Measurements from ENCODE around the gene SHANK1.

SHANK1 gene

DNA sequence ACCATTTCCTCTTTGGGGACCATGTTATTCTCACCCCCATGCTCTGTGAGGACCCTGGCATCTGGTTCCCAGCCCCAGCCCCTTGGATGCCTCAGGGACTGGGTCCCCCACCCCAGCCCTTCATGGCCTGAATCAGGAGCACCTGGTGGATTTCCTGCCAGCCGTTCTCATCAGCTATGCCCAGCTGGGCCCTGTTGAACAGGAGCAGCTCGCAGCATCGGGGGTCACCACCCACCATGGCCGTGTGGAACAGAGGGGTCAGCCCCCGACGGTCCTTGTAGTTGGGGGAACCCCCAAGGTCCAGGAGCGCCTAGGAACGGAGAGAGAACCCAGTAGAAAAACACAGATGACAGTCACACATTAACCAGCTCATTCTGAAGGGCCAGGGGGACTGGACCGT is 7.8 kb downstream of the SHANK1 start:
- DNase-seq (ENCODE audit: low read depth), result no peak

DNA sequence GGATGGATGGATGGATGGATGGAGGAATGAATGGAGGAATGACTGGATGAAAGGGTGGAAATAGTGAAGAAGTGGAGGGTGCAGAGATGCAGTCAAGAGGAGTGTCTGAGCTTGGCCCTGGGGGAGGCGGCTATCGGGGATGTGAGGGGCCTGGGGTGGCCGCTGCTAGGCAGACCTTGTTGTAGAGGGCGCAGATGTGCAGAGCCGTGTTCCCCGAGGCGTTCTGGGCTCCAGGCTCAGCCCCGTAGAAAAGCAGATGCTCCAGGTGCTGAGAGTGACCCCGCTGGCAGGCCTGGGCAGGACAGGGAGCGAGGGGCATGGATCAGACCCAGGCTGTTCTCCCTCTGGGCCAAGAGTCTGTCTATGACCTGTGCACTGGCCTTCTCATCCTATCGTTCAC is 8.4 kb downstream of the SHANK1 start:
- DNase-seq (ENCODE audit: low read depth), result no peak

DNA sequence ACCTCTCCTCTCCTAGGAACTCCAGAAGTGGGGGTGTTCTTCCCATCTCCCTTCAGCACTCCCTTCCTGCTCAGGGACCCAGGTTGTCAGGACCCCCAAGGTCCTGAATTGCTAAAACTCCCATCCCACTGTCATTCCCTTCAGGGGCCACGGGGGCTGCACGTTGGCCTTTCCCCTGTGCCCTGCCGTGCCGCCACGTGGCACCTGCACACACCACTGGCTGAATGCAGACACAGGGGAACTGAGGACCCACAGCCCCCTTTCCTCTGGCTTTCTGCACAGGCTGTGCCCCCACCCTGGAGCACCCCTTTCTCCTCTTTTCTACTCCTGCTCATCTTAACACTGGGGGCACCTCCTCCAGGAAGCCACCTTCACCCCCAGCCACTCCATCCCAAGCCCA is 9.0 kb downstream of the SHANK1 start:
- DNase-seq (ENCODE audit: low read depth), result no peak

DNA sequence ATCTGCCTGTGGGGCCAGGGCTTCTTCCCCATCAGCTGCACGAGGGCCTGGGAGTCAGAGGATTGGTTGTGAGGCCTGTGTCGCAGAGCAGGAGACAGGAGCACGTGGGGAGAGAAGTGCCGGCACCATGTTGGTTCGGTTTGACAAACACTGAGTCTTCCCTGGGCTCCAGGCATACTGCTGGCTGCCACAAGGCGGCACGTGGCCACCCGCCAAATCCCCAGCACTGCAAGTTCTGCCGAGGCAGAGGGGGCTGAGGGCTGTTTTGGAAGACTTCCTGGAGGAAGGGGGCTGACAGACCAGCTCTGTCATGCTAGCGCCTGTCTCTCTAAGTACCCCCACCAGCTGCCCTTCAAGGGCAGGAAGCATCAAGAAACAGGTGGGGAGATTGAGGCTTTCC is 9.5 kb downstream of the SHANK1 start:
- DNase-seq (ENCODE audit: low read depth), result no peak

DNA sequence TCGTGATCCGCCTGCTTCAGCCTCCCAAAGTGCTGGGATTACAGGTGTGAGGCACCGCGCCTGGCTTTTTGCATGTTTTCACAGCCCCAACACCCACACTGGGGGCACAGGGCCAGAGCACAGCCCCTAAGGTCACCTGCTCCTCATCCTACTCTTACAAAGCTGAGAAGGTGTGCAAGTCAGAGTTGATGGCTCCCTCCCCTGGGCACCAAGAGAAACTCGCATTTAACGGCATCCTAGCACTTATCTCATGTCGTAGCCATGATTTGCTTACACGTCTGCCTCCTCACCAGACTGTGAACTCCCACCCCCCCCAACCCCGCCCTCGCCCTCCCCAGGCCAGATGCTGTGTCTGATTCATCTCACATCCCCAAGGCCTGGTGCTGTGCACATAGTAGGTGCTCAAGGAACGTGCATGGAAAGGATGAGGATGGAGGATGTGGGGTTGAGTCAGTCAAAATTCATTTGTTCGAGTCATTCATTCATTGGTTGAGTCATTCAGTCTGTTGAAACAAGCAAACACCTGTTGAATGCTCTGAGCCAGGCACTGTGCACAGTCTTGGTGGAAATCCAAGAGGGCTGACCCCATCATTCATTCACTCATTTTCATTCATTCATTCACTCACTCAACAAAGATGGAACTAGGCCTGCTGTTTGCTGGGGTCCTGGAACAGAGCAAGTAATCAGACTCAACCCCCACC is 11.3 kb downstream of the SHANK1 start:
- DNase-seq (ENCODE audit: low read depth), result no peak

DNA sequence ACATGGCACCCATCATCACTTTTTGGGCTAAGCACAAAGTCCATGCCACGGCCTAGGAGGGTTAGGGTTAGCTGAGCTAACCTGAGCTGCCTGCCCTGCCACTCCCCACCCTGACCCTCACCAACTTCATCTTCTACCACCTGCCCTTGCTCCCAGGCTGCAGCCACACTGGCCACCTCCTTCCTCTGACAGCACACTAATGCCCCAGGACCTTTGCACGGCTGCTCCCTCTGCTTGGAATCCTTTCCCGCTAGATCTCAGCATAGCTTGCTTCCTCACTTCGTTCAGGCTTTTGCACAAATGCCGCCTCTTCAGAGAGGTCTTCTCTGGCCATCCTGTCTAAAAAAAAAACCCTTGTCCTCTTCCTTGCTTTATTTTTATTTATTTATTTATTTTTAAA is 13.2 kb downstream of the SHANK1 start:
- DNase-seq (ENCODE audit: low read depth), result no peak

DNA sequence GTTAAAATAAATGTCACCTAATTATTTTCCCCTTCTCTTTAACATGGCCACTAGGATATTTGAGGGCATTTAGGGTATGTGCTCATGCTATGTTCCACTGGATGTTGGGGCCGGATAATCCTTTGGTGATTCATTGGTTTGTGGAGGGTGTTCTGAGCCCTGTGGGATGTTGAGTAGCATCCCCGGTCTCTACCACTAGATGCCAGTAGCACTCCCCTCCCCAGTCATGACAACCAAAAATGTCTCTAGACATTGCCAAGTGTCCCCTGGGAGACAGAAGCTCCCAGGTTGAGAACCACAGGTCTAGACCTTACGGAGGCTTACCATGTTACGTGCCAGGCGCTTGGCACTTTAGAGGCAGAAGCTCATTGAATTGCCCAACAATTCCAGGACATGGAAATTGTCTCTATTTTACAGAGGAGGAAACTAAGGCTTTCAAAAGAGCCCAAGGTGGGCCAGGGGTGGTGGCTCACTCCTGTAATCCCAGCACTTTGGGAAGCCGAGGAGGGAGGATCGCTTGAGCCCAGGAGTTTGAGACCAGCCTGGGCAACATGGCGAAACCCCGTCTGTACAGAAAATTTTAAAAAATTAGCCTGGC is 14.1 kb downstream of the SHANK1 start:
- peak; percentile 79 for DNase-seq (ENCODE audit: low read depth)

DNA sequence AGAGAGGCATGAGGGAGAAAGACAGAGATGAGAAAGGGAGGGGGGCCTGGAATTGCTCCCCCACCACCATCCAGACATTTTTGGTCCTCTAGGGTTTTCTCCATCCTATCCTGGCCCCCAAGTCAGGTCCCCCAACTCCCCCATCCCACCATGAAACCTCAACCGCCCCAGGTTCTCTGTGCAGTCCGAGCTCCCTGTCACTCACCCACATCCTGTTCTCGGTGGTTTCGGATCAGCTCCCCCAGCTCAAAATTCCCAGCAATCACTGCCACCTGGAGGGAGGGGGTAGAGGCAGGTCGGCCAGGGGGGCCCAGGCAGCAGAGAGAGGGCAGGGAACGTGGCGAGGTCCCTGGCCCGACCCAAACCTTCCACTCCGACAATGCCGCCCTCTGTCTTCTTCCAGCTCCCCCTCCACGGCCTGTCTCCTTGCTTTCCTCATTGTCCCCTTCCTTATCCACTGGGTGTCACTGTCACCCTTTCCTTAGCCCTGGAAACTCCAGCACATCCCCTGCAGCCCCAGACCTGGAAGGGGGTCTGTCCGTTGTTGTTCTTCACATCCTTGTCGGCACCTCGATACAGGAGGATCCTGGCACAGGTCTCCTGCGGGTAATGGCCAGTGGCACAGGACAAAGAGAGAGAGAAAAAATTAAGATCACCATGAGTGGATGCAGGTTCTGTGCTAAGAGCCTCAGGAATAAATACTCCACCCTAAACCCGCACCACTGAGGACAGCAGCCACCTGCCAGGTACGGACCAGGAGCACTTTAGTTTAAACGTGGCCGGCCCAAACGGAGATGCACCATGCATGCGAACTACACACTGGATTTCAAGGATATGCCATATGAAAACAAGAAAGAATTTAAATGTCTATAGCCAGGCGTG is 15.4 kb downstream of the SHANK1 start:
- no peak for DNase-seq (ENCODE audit: low read depth)

DNA sequence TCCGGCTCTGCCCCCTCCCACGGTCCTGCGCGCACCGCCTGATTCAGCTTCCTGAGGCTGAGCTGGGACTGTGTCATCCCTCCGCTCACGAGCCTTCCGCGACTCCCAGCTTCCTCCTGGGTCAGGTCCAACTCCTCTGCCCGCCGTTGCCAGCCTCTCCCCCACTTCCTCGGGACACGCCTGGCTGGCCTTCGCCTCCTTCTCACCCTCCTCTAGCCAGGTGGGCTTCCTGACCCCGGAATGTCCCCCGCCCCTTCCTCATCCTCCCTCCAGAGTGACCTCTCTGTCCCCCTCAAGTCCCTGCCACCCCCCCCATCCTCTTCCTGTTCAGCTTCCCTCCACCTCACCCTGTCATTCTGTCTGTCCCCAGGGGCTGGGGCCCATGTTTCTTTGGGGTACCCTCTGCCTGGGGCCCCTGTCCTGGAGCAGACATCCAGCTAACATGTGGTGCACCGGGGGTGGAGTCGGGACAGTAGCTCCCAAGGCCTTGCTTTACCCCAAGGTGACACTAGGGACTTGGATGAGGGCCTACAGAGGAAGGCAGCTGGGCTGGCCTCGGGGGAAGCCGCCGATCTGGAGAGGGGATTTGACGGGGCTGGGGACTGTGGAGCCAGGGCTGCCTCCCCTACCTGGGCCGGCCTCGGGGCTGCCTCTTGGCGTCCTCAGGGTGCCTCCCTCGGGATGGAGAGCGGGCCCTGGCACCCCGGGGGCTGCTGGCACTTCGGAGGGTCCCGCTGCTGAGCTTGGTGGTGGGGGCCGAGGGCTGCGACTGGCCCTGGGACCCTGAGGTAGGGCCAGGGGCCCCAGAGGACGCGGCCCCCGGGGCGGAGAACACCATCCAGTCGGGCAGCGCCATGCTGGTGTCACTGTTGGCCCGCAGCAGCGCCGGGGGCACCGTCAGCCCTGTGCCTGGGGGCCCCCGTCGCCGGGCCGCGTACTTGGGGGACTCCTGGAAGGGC is 16.5 kb downstream of the SHANK1 start:
- DNase-seq (ENCODE audit: low read depth), result no peak

DNA sequence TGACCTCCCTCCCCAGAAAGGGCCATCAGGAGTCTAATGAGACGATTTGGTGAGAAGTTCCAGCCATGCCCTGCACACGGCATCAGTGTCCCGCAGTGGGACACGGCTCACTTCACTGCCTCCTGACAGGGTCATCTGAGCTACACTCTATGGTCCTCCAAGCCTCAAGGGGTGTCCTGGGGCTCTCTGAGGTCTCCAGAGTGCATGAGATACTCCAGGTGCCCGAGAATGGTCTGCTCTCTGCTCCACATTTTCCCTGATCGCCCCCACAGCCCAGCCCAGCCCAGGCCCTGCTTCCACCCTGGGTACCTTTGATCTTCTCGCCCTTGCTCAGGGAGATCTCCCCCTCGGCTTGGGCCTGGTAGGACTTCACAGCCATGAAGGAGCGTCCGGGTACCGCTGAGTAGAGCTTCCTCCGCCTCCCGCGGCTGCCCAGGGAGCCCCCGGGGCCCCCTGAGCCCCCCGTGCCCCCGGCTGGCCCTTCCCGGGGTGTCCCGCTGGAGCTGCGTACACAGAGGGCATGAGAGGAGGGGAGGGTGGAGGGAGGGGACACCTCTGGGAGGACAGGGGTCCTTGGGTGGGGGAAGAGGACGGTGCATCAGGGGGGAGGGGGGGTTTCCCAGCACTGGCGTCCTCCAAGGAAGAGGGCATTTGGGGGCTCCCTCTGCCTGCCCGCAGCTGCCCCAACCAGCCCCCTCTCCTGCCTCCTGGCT is 17.3 kb downstream of the SHANK1 start:
- DNase-seq (ENCODE audit: low read depth), result no peak

DNA sequence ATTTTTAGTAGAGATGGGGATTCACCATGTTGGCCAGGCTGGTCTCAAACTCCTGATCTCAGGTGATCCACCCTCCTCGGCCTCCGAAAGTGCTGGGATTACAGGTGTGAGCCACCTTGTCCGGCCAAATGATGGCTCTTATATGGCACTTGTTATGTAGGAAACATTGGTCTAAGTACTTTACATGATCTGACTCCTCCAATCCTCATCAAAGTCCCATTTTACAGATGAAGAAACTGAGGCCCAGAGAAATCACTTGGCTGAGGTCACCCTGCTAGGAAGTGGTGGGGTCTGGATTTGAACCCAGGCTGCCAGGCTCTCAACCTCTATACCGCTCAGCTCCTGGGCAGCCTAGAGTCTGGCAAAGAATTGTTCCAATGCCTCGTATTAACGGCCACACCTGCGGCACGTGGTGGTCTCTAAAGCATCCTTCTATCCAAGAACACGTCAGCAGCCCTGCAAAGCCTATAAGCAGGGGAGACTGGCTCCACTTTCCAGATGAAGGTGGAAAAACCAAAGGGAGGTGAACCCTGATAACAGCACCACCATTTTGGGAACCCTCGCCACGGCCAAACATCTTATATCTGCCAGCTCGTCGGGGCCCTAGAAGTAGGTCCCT is 18.1 kb downstream of the SHANK1 start:
- DNase-seq (ENCODE audit: low read depth), result no peak

DNA sequence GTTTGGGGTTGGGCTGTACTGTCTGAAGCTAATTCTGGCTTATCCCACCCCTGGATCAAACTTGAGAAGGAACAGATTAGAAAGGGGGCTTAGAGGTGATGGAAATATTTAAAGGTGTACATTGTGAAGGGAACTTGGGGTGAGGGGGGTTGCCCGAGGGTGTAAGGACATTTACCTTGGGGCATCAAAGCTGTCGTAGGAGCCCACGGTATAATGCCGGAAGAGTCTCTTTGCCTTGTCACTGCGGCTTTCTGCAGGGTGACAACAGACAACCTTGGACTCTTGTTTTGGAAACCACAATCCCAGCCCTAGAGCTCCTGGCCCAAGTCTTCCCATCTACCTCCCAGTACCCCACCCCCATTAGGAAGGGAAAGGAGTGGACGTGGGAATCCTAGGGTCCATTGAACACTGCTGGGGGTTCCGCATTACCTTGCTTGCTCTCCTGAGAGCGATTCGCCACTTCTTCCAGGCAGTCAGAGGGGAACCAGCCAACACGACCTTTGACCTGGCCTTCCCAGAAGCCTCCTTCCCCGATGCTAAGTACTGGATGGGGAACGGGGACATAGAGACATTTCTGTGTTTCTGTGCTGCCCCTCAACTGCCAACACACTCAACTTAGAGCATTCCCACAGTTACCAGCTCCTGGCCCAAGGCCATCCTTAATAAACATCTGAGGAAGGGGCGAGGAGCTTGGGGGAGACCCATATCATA is 22.0 kb downstream of the SHANK1 start:
- DNase-seq (ENCODE audit: low read depth), result no peak

DNA sequence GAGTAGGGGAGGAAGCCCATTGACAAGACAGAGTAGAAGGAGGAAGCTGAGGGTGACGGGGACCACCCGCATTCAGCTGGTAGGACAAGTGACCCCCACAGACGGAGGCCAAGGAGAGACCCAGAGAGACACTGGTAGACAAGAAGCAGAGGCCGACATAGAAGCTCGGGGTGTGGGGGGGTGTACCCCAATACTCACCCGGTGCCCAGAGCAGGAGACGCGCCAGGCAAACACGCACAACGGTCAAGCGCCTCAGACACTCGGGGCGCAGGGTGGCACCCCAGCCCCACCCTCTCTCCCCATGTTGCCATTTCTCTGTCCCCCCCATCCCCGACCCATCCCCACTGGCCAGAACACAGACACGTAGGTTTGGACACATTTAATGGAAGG is 23.5 kb downstream of the SHANK1 start:
- no peak for DNase-seq (ENCODE audit: low read depth)

DNA sequence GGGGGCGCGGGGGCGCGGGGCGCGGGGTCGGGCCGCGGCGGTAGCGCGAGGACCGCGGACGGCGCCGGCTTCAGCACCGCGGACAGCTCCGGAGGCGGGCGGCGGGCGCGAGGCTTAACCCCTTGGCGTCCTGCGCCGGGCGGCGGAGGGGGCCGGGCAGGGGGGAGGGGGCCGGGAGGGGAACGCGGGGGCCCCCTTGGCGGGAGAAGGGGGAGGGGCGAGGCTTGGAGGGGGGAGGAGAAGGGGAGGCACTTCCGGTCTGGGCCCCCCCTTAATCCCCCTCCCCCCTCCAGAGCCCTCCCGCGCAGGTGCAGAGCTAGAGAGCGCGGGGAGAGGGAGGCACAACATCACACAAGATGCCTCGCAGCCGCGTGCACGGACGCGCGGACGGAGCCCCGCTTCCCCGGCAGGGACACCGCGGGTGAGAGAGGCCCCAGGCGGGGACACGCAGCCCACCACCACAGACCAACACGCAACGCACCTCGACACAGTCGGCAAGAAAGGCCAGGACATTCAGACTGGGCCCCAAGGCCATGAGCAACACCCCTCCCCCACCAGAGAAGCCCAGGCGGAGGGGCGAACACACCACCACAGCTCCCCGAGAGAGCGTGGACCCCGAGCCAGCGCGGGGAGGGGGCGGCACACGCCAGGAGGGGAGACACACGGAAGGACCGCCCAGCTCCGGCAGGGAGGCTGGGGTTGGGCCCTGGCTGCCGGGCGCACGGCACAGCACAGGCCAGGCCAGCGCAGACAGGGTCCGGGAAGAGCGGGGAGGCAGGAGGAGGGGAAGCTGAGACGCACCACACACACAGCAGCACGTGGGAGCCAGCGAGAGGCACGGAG is 24.1 kb downstream of the SHANK1 start:
- no peak for DNase-seq (ENCODE audit: low read depth)

DNA sequence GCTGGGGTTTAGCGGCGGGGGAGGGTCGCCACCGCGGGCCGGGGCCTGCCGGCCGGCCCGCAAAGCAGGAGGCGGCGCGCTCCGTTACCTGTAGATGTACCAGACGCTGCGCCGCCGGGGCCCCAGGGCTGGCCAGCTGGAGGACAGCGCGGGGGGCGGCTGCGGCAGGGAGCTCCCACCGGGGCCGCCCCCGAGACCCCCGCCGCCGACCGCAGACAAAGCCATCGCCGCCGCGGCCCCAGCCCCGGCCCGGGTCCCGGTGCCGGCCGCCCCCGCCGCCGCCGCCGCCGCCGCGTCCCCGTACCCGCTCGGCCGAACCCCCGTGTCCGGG is 24.8 kb downstream of the SHANK1 start:
- DNase-seq (ENCODE audit: low read depth), result no peak

DNA sequence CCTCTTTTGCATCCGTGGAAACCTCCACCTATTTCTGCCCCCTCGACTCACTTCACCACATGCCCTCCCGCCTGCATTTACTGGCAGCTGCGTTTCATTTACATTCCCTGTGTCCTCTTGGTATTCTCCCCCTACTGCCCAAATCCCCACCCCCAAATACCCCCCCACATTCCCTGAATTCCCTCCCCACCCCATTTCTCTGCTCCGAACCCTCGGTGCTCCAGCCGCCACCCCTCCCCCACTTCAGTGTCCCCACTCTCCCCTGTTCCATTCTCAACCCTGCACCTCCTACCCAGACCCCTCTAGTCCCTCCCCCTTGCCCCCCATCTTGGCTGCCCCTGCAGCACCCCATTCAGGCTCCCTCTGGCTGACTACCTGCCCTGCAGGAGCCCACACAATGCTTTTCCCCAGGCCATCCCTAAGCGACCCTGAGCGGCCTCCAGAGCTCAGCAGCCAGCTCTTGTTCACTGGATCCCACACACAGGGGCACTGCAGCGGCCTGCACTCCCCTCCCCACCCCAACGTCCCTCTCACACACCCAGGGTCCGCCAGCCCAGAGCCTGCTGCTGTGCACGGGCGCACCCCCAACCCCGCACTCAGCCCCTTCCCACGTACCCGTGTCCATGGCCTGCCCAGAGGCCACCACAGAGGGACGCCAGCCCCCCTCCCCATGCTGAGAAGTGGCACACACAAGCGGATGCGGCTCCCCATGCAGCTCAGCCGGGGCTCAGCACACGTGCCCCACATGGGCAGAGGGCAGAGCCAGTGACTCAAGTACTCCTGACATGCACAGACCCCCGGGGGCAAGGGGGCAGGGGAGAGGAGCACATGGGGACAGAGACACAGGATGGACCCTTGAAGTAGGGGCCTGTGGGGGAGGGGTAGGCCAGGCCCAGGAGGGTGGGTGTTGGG is 26.3 kb downstream of the SHANK1 start:
- no peak for DNase-seq (ENCODE audit: low read depth)

DNA sequence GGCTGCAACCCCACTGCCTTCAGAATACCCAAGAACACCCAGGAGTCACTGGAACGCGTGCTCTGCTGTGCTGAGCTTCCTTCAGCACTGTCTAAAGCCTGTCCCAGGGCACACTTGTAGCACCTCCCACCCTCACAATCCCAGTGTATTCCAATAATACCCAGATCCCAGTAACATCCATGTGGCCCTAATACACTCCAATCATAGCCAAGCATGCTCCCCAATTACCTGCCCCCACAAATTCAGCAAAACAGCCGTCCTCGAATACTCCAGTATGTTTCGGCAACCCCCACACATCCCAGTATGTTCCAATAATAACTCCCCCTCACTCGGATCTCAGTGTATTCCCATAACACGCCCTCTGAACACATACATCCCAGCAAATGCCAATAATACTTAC is 29.2 kb downstream of the SHANK1 start:
- no peak for DNase-seq (ENCODE audit: low read depth)

DNA sequence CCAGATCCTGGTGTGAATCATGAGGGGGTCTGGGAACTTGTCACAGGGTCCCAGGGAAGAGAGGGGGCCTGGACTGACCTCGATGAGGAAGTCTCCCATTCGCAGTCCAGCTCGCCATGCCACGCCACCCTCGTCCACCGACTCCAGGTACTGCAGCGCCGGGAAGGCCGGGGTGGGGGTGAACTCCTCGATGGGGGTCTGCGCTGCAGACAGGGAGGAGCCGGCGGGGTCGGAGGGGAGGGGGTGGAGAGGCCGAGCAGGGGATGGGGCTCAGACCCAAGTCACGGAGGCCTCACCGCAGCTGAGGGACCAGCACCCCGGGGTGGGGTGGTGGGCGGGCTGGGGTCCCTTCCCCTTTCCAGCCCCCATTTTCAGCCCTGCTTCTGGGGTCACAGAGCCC is 30.8 kb downstream of the SHANK1 start:
- DNase-seq (ENCODE audit: low read depth), result no peak
